K562 (cell line): ENCODE data around the gene SLAMF7. TPM values are rescaled to one million over a fixed set of nuclear protein-coding genes. Genes with fewer than 3 reads are reported as not detected.

Experiments used
- ATAC-seq: fragments of 200-7000 bp; cut with Tn5 transposase; 3 replicates; pipeline ENCODE4 v1.9.1; 2020; ENCODE audit warnings: moderate library complexity
- BruUV-seq: library from RNA; stranded (reverse); fragments of 400-500 nt; replicated peaks from 2 replicates; lab custom pipeline; 2021; lab: Mats Ljungman, UMichigan
- CTCF ChIA-PET: fragments of 300-600 bp; formaldehyde crosslinking; extraction: SDS; loops from one replicate; lab custom pipeline; 2021; ENCODE audit warnings: low intra/inter-chr PET ratio; lab: Yijun Ruan, JAX
- POLR2A ChIA-PET: fragments of 300-600, 350-650 bp; sonication (Branson Sonifier 250); formaldehyde crosslinking; extraction: SDS; loops from one replicate; lab custom pipeline; 2021; ENCODE audit warnings: antibody characterized with exemption, inconsistent platforms; lab: Yijun Ruan, JAX
- DNase-seq, 4 experiments: peaks; one replicate each; pipeline versions ENCODE4 v3.0.0 to v3.0.0-alpha.2; 2011 to 2018; ENCODE audit warnings: low spot score in 3 of 4, mixed read lengths in 3 of 4; ENCODE audit errors: extremely low read depth in 1 of 4
- FAIRE-seq: peaks from 2 replicates; lab custom pipeline; 2011; peaks lifted over from hg19 to GRCh38; lab: Jason Lieb, UNC
- H2AFZ ChIP-seq: 2 replicates; pipeline ENCODE4 v1.6.0; 2011; ENCODE audit warnings: low read depth, low read length, control low read depth, inconsistent platforms
- H3K27ac ChIP-seq: fragments of 200-600 bp; 3 replicates; pipeline ENCODE4 v1.8.0; 2011; ENCODE audit warnings: low read depth, mild to moderate bottlenecking, control low read depth, inconsistent platforms, low read length, moderate library complexity, mixed read lengths; ENCODE audit errors: extremely low read depth
- H3K27me3 ChIP-seq, 2 experiments: fragments of 300-600 bp in 1 of 2; 2 replicates in 1 of 2; 3 replicates in 1 of 2; pipeline versions ENCODE4 v1.6.0 to v1.8.0; 2011; ENCODE audit warnings: inconsistent platforms in 2 of 2, low read length in 2 of 2, mild to moderate bottlenecking in 1 of 2, mixed read lengths in 1 of 2, moderate library complexity in 1 of 2; ENCODE audit not compliant: control insufficient read depth in 2 of 2, insufficient read depth in 2 of 2
- H3K36me3 ChIP-seq: fragments of 300-600 bp; 3 replicates; pipeline ENCODE4 v1.8.0; 2011; ENCODE audit warnings: mild to moderate bottlenecking, low read length, inconsistent platforms; ENCODE audit not compliant: control insufficient read depth, insufficient read depth
- H3K4me1 ChIP-seq, 2 experiments: fragments of 200-600 bp in 1 of 2; replicated peaks in 1 of 2; 2 replicates in 1 of 2; 3 replicates in 1 of 2; pipeline versions ENCODE4 v1.5.1 to v1.8.0; 2011; ENCODE audit warnings: inconsistent platforms in 2 of 2, low read length in 2 of 2, mild to moderate bottlenecking in 1 of 2, mixed read lengths in 1 of 2, moderate library complexity in 1 of 2; ENCODE audit not compliant: control insufficient read depth in 2 of 2, insufficient read depth in 2 of 2
- H3K4me2 ChIP-seq: 2 replicates; pipeline ENCODE4 v1.6.1; 2011; ENCODE audit warnings: low read length, control low read depth, inconsistent platforms, mixed read lengths; ENCODE audit not compliant: insufficient read depth
- H3K4me3 ChIP-seq: fragments of 200-600 bp; sonication (generic), shearing (Covaris generic); 2 replicates; pipeline ENCODE4 v1.5.1; 2016; ENCODE audit warnings: control low read depth, inconsistent platforms
- H3K79me2 ChIP-seq: fragments of 200-600 bp; 3 replicates; pipeline ENCODE4 v1.8.0; 2011; ENCODE audit warnings: low read length, inconsistent platforms; ENCODE audit not compliant: control insufficient read depth, insufficient read depth
- H3K9ac ChIP-seq, 2 experiments: 2 replicates each; pipeline versions ENCODE4 v1.6.0 to v1.6.1; 2011; ENCODE audit warnings: low read depth in 2 of 2, low read length in 2 of 2, control low read depth in 1 of 2, inconsistent platforms in 1 of 2, mild to moderate bottlenecking in 1 of 2, mixed read lengths in 1 of 2; ENCODE audit not compliant: insufficient read depth in 1 of 2
- H3K9me1 ChIP-seq: one replicate; pipeline ENCODE4 v1.6.0; 2011; ENCODE audit warnings: inconsistent platforms, mild to moderate bottlenecking, low read length, moderate library complexity; ENCODE audit not compliant: control insufficient read depth, insufficient read depth
- H3K9me3 ChIP-seq: replicated peaks from 2 replicates; pipeline ENCODE4 v1.5.1; 2011; ENCODE audit warnings: low read depth, low read length, inconsistent platforms; ENCODE audit not compliant: control insufficient read depth, insufficient read depth
- H4K20me1 ChIP-seq: replicated peaks from 2 replicates; pipeline ENCODE4 v1.6.1; 2011; ENCODE audit warnings: low read length, inconsistent platforms, mixed read lengths; ENCODE audit not compliant: control insufficient read depth, insufficient read depth
- CTCFL ChIP-seq: IDR thresholded peaks from 2 replicates; pipeline ENCODE4 v1.6.1; 2011; ENCODE audit warnings: borderline replicate concordance, low read depth, mild to moderate bottlenecking, moderate library complexity, low read length; ENCODE audit not compliant: insufficient read depth, poor library complexity, severe bottlenecking
- ETS1 ChIP-seq: conservative IDR thresholded peaks from 2 replicates; pipeline ENCODE4 v1.6.1; 2011; ENCODE audit warnings: low read depth, mild to moderate bottlenecking, low read length; ENCODE audit not compliant: control insufficient read depth
- HES1 ChIP-seq: fragments of 450-650 bp; IDR thresholded peaks from 2 replicates; pipeline ENCODE4 v1.6.1; 2016; ENCODE audit warnings: low read depth, mild to moderate bottlenecking, moderate library complexity
- KHSRP ChIP-seq: fragments of 450-650 bp; IDR thresholded peaks from 2 replicates; pipeline ENCODE4 v1.6.1; 2017
- MECOM ChIP-seq: fragments of 250-450 bp; sonication (Bioruptor Pico); IDR thresholded peaks from 2 replicates; pipeline ENCODE4 v1.8.0; 2022; ENCODE audit warnings: inconsistent platforms
- MED1 ChIP-seq: sonication (generic); formaldehyde crosslinking; IDR thresholded peaks from 2 replicates; pipeline ENCODE4 v1.8.1; 2023; ENCODE audit warnings: missing genetic modification reagents, borderline replicate concordance
- NCOA6 ChIP-seq: fragments of 450-650 bp; IDR thresholded peaks from 2 replicates; pipeline ENCODE4 v1.6.1; 2017; ENCODE audit warnings: mild to moderate bottlenecking
- ZNF23 ChIP-seq: fragments of 250-450 bp; sonication (Bioruptor Pico); IDR thresholded peaks from 2 replicates; pipeline ENCODE4 v1.4.0; 2020; ENCODE audit warnings: mild to moderate bottlenecking
- ZNF766 ChIP-seq: fragments of 200-800 bp; sonication (Bioruptor generic); conservative IDR thresholded peaks from 2 replicates; pipeline ENCODE4 v1.6.1; 2016; ENCODE audit warnings: missing genetic modification characterization, missing compliant biosample characterization
- WGBS: fragments of 100-300 bp; shearing (Covaris generic); methylation state at CpG from one replicate; pipeline ENCODE4 v1.1.6; 2016; ENCODE audit warnings: low coverage, mixed read lengths; ENCODE audit not compliant: insufficient coverage; ENCODE audit errors: missing lambda C conversion rate; 5-methylcytosine and 5-hydroxymethylcytosine counted together
- in situ Hi-C: fragments of 300-500 bp; cut with MboI; formaldehyde crosslinking; loops from 4 replicates; pipeline ENCODE4 v1.15.0; 2018; ENCODE audit warnings: inconsistent platforms, mixed read lengths
- intact Hi-C: fragments of 100-400 bp; cut with micrococcal nuclease; formaldehyde crosslinking; loops from 2 replicates; pipeline ENCODE4 v1.14.2; 2022
- polyA plus RNA-seq, 8 experiments: library from polyadenylated mRNA; depleted of rRNA in 4 of 8; stranded (reverse) in 5 of 8; unstranded in 3 of 8; fragments of >200 nt; fragmentation: Nextera tagmentation in 2 of 8; fragmentation: Illumina TruSeq in 1 of 8; extraction: Ambion mirVana in 2 of 8; extraction: Trizol in 1 of 8; gene quantifications; 2 replicates each; pipeline versions ENCODE4 v1.2.1 to v1.2.3, GENCODE V29; 2011 to 2014; ENCODE audit warnings: inconsistent platforms in 1 of 8, missing spikeins in 1 of 8
- total RNA-seq, 7 experiments: library from RNA; depleted of rRNA in 6 of 7; stranded (reverse); fragments of >200 nt in 6 of 7; fragmentation: Illumina TruSeq in 2 of 7; extraction: Trizol in 2 of 7; gene quantifications; 2 replicates each; pipeline versions ENCODE4 v1.2.1 to v1.2.3, GENCODE V29; 2011 to 2021; ENCODE audit warnings: low replicate concordance in 1 of 7

Gene SLAMF7
- total and polyA plus RNA-seq, 9 of the 15 experiments (the other 6 are each of a cell fraction or from before 2014, with no cell fraction given), result 0.11 to 1.2 (median 0.22) TPM; not detected in 2

GRCh38 chr1:160761046-160761445 is 22.0 kb downstream of the SLAMF7 start:
- H3K79me2 ChIP-seq, result no peaks in the 10 kb centered on the region
- no peak overlapping the region for H3K27ac ChIP-seq
- ATAC-seq (no peak), DNase-seq (no peak), FAIRE-seq (no peak)
- no peak overlapping the region for H3K4me2 ChIP-seq
- WGBS, result 0% methylated on average over 4 of the region's 4 CpGs
- intact Hi-C loops, result loop anchor here (10.0 kb wide), 1 partner anchor 136 kb away; no protein-coding TSS in a partner anchor
- no TSS peak for BruUV-seq
- no peaks in the 10 kb centered on the region for H3K4me1 ChIP-seq
- no peak overlapping the region for H2AFZ ChIP-seq
- H3K9ac ChIP-seq, result no peak overlapping the region
- H3K9me3 ChIP-seq, result no peaks in the 10 kb centered on the region
- H3K36me3 ChIP-seq, result no peaks in the 10 kb centered on the region
- no peaks in the 10 kb centered on the region for H4K20me1 ChIP-seq
- POLR2A ChIA-PET, result interaction anchor here (0.6 to 1.1 kb wide), 3 partner anchors 9 to 715 kb away, joined by 3 to 4 read pairs (median 3); no protein-coding TSS in a partner anchor
- no peaks in the 10 kb centered on the region; a peak in 2 of 5 replicates for H3K27me3 ChIP-seq
- CTCF ChIA-PET, result no interaction called here
- no peak for TF ChIP-seq MED1 (CRISPR knock-in tag)
- no peak for TF ChIP-seq CTCFL
- no peak for TF ChIP-seq HES1
- TF ChIP-seq MECOM (CRISPR knock-in tag), result no peak
- TF ChIP-seq ETS1, result no peak
- no peak for TF ChIP-seq ZNF766 (CRISPR knock-in tag)
- TF ChIP-seq NCOA6, result no peak
- TF ChIP-seq KHSRP, result no peak
- no peak for TF ChIP-seq ZNF23 (CRISPR knock-in tag)
- TF ChIP-seq, all 486 proteins: peak for 0
- Histone ChIP-seq H3K4me3 (no peak overlapping the region), H3K9me1 (no peaks in the 10 kb centered on the region)
- in situ Hi-C loops, result no loop called here
